Upper lobe of left lung (tissue), 4 donors: ENCODE measurements around the gene MAP6.

ENCODE experiments used
- CTCF ChIP-seq, 6 experiments: fragments of 450-650 bp in 4 of 6; fragments of 200-600 bp in 2 of 6; sonication (generic) in 2 of 6; IDR thresholded peaks; one replicate each; pipeline ENCODE4 v1.5.1; 2016 to 2019; ENCODE audit warnings: antibody characterized with exemption in 6 of 6
- POLR2A ChIP-seq, 4 donors: fragments of 450-650 bp; IDR thresholded peaks; one replicate each; pipeline ENCODE4 v1.5.1; 2016 to 2017; ENCODE audit warnings: antibody characterized with exemption in 4 of 4, mild to moderate bottlenecking in 2 of 4

- TF ChIP-seq CTCF (IDR thresholded peaks at IDR 0.05) (no peak), POLR2A (IDR thresholded peaks at IDR 0.05) (no peak)
Measured at GRCh38 chr11:75542088-75542438, 126.8 kb downstream of the MAP6 start.
